Testis (tissue), 3 donors: Measurements from ENCODE around the gene C2orf92. TPM values are rescaled to one million over a fixed set of nuclear protein-coding genes. Genes with fewer than 3 reads are reported as not detected.

Experiments used
- DNase-seq: peaks from one replicate; pipeline ENCODE4 v3.0.0-alpha.2; 2019
- H3K27ac ChIP-seq, 2 donors: fragments of 200-600 bp; sonication (generic); one replicate each; pipeline ENCODE4 v1.5.1; 2019
- H3K27me3 ChIP-seq: fragments of 200-600 bp; sonication (generic); one replicate; pipeline ENCODE4 v1.5.1; 2019
- H3K36me3 ChIP-seq: fragments of 200-600 bp; sonication (generic); one replicate; pipeline ENCODE4 v1.5.1; 2017; ENCODE audit warnings: low read depth; ENCODE audit errors: missing control alignments
- H3K4me1 ChIP-seq: fragments of 200-600 bp; sonication (generic); one replicate; pipeline ENCODE4 v1.5.1; 2019
- H3K4me3 ChIP-seq, 2 donors: fragments of 200-600 bp; sonication (generic); one replicate each; pipeline ENCODE4 v1.5.1; 2017 to 2019
- H3K9me3 ChIP-seq: fragments of 200-600 bp; sonication (generic); one replicate; pipeline ENCODE4 v1.5.1; 2017
- CTCF ChIP-seq, 3 experiments: fragments of 450-650 bp in 2 of 3; fragments of 200-600 bp in 1 of 3; sonication (generic) in 1 of 3; IDR thresholded peaks; one replicate each; pipeline ENCODE4 v1.5.1; 2016 to 2019; ENCODE audit warnings: antibody characterized with exemption in 3 of 3, mild to moderate bottlenecking in 2 of 3, moderate library complexity in 1 of 3
- POLR2A ChIP-seq: fragments of 450-650 bp; IDR thresholded peaks from one replicate; pipeline ENCODE4 v1.6.1; 2017; ENCODE audit warnings: antibody characterized with exemption, mild to moderate bottlenecking, moderate library complexity
- WGBS, 2 donors: methylation state at CpG; one replicate each; pipeline ENCODE4 v1.1.5; 2018; 5-methylcytosine and 5-hydroxymethylcytosine counted together
- intact Hi-C: fragments of 100-400 bp; cut with DNase I; formaldehyde crosslinking; loops from one replicate; pipeline ENCODE4 v1.15.1; 2023; ENCODE audit warnings: low total_unique reads
- polyA plus RNA-seq: library from polyadenylated mRNA; stranded (reverse); fragments of 350-450 nt; fragmentation: Illumina TruSeq; extraction: RNeasy Lipid Tissue Mini Kit (QIAGEN cat#74804); gene quantifications from one replicate; pipeline ENCODE4 v1.2.3, GENCODE V29; 2014; ENCODE audit warnings: low read depth, low replicate concordance; ENCODE audit not compliant: insufficient read depth
- total RNA-seq, 2 donors: library from RNA; depleted of rRNA; stranded (reverse); fragments of >200 nt; gene quantifications; one replicate each; pipeline ENCODE4 v1.2.3, GENCODE V29; 2016

The C2orf92 gene
- total and polyA plus RNA-seq, 3 donors from 2014 or later: 27.8 to 51.2 (median 35.7) TPM

- WGBS, 2 donors: 87 to 90% methylated on average over 3 of the region's 3 CpGs
Measured at GRCh38 chr2:97718942-97719341, 49.4 kb downstream of the C2orf92 start.

GRCh38 chr2:97719362-97720155, 50.0 kb downstream of the C2orf92 start:
- Histone ChIP-seq H3K36me3 (no peaks in the 10 kb centered on the region), H3K27me3 (no peaks in the 10 kb centered on the region), H3K27ac (no peak overlapping the region), H3K9me3 (no peaks in the 10 kb centered on the region), H3K4me1 (no peaks in the 10 kb centered on the region), H3K4me3 (no peak overlapping the region)
- DNase-seq: no peak
- no peak for TF ChIP-seq CTCF (IDR thresholded peaks at IDR 0.05)
- TF ChIP-seq POLR2A: no peak
- WGBS, 2 donors: 90 to 91% methylated on average over 16 of the region's 16 CpGs
- intact Hi-C loops: no loop called here

More at GRCh38 chr2:97718942-97719341, 49.4 kb downstream of the C2orf92 start:
- H3K4me1 ChIP-seq: no peaks in the 10 kb centered on the region
- intact Hi-C loops: no loop called here
- TF ChIP-seq POLR2A: no peak
- H3K27ac ChIP-seq: no peak overlapping the region
- no peaks in the 10 kb centered on the region for H3K36me3 ChIP-seq
- H3K27me3 ChIP-seq: no peaks in the 10 kb centered on the region
- no peaks in the 10 kb centered on the region for H3K9me3 ChIP-seq
- no peak for DNase-seq
- H3K4me3 ChIP-seq: no peak overlapping the region

GRCh38 chr2:97720746-97721145, 51.2 kb downstream of the C2orf92 start:
- intact Hi-C loops: no loop called here
- no peak for TF ChIP-seq CTCF (IDR thresholded peaks at IDR 0.05)
- TF ChIP-seq POLR2A: no peak
- no peak for DNase-seq
- Histone ChIP-seq H3K27ac (no peak overlapping the region), H3K9me3 (no peaks in the 10 kb centered on the region), H3K36me3 (no peaks in the 10 kb centered on the region), H3K4me3 (no peak overlapping the region), H3K4me1 (no peaks in the 10 kb centered on the region), H3K27me3 (no peaks in the 10 kb centered on the region)
- WGBS, 2 donors: 61 to 84% methylated on average over 2 of the region's 2 CpGs

GRCh38 chr2:97722227-97722626, 52.7 kb downstream of the C2orf92 start:
- Histone ChIP-seq H3K27ac (no peak overlapping the region), H3K4me1 (no peaks in the 10 kb centered on the region), H3K4me3 (no peak overlapping the region), H3K9me3 (no peaks in the 10 kb centered on the region), H3K27me3 (no peaks in the 10 kb centered on the region), H3K36me3 (no peaks in the 10 kb centered on the region)
- intact Hi-C loops: no loop called here
- DNase-seq: no peak
- WGBS, 2 donors: 86 to 91% methylated on average over 6 of the region's 6 CpGs
- TF ChIP-seq CTCF (IDR thresholded peaks at IDR 0.05) (no peak), POLR2A (no peak)

GRCh38 chr2:97723156-97724072, 53.9 kb downstream of the C2orf92 start:
- intact Hi-C loops: no loop called here
- H3K4me3 ChIP-seq: peak overlapping the region; percentile 1 to 44

More at GRCh38 chr2:97723156-97724072, 53.9 kb downstream of the C2orf92 start:
- H3K36me3 ChIP-seq: no peaks in the 10 kb centered on the region
- no peak for DNase-seq
- TF ChIP-seq POLR2A (no peak), CTCF (IDR thresholded peaks at IDR 0.05) (no peak)
- no peaks in the 10 kb centered on the region for H3K27me3 ChIP-seq
- H3K4me1 ChIP-seq: no peaks in the 10 kb centered on the region
- H3K9me3 ChIP-seq: no peaks in the 10 kb centered on the region
- WGBS, 2 donors: 53 to 58% methylated on average over 34 to 37 of the region's 37 CpGs
- no peak overlapping the region for H3K27ac ChIP-seq
